AG04450 (cell line): ENCODE measurements around the gene EFCAB7. TPM values are rescaled to one million over a fixed set of nuclear protein-coding genes. Genes with fewer than 3 reads are reported as not detected.

Source experiments
- CTCF ChIA-PET: fragments of 300-600, 350-600 bp; formaldehyde crosslinking; extraction: SDS; loops from one replicate; lab custom pipeline; 2022; ENCODE audit warnings: antibody characterized with exemption, inconsistent platforms; lab: Charles Lee
- POLR2A ChIA-PET: fragments of 350-600 bp; formaldehyde crosslinking; extraction: SDS; loops from one replicate; lab custom pipeline; 2021; ENCODE audit warnings: antibody characterized with exemption, inconsistent platforms; lab: Yijun Ruan, JAX
- DNase-seq: peaks from one replicate; pipeline ENCODE4 v3.0.0-alpha.2; 2011; ENCODE audit warnings: low read depth, low spot score
- H3K27ac ChIP-seq: one replicate; pipeline ENCODE4 v1.5.1; 2012; ENCODE audit warnings: low read depth, low read length, control low read depth
- H3K27me3 ChIP-seq: one replicate; pipeline ENCODE4 v1.6.0; 2012; ENCODE audit warnings: low read length; ENCODE audit not compliant: control insufficient read depth, insufficient read depth
- H3K4me3 ChIP-seq: 2 replicates; pipeline ENCODE4 v1.5.1; 2011; ENCODE audit warnings: mild to moderate bottlenecking, low read depth, low read length, control low read depth
- H3K9me3 ChIP-seq: 2 replicates; pipeline ENCODE4 v1.5.1; 2012; ENCODE audit warnings: low read length; ENCODE audit not compliant: control insufficient read depth, insufficient read depth
- polyA plus RNA-seq: library from polyadenylated mRNA; depleted of rRNA; stranded (reverse); fragments of >200 nt; gene quantifications from 2 replicates; pipeline ENCODE4 v1.2.3, GENCODE V29; 2011
- TF ChIP-seq, protein P1 (sequence below): IDR thresholded peaks from 2 replicates; pipeline ENCODE4 v1.5.1; 2011; ENCODE audit warnings: low read depth, low read length, control low read depth, inconsistent platforms

Gene EFCAB7
- polyA plus RNA-seq, 1 experiment: 6.0 TPM

DNA sequence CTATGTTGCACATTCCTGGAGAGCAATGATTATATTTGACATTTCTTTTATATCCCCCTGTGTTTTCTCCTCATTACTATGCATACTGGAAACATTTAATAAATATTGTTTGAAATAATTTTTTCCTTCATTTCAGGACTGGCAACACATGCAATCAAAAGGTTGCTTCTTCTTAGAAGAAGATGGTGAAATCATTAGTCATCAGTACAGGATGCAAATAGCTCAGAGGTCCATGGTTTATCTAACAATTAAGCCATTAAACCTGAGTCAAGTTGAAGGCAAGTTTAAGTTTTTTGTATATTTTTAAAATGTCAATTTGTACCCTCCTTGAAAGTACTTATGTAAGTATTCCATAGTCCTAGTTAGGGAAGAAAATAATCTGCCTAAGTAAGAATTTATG is 22.5 kb downstream of the EFCAB7 start:
- no peak overlapping the region for H3K4me3 ChIP-seq
- DNase-seq: no peak
- no peak overlapping the region for H3K27ac ChIP-seq
- TF ChIP-seq, protein P1, sequence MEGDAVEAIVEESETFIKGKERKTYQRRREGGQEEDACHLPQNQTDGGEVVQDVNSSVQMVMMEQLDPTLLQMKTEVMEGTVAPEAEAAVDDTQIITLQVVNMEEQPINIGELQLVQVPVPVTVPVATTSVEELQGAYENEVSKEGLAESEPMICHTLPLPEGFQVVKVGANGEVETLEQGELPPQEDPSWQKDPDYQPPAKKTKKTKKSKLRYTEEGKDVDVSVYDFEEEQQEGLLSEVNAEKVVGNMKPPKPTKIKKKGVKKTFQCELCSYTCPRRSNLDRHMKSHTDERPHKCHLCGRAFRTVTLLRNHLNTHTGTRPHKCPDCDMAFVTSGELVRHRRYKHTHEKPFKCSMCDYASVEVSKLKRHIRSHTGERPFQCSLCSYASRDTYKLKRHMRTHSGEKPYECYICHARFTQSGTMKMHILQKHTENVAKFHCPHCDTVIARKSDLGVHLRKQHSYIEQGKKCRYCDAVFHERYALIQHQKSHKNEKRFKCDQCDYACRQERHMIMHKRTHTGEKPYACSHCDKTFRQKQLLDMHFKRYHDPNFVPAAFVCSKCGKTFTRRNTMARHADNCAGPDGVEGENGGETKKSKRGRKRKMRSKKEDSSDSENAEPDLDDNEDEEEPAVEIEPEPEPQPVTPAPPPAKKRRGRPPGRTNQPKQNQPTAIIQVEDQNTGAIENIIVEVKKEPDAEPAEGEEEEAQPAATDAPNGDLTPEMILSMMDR: no peak
- H3K27me3 ChIP-seq: no peaks in the 10 kb centered on the region
- H3K9me3 ChIP-seq: no peaks in the 10 kb centered on the region
- ChIA-PET POLR2A (no interaction called here), CTCF (interaction anchor here (1.4 to 1.7 kb wide), 3 partner anchors 11 to 701 kb away, joined by 3 to 5 read pairs (median 3); no protein-coding TSS in a partner anchor)

GRCh38 chr1:63547621-63548294 is 24.4 kb downstream of the EFCAB7 start:
- TF ChIP-seq, protein P1: no peak
- H3K4me3 ChIP-seq: no peak overlapping the region
- no peaks in the 10 kb centered on the region for H3K27me3 ChIP-seq
- no peaks in the 10 kb centered on the region for H3K9me3 ChIP-seq
- ChIA-PET CTCF (interaction anchor here (0.7 to 1.7 kb wide), 2 partner anchors 9 to 10 kb away, joined by 3 read pairs; no protein-coding TSS in a partner anchor), POLR2A (no interaction called here)
- no peak overlapping the region for H3K27ac ChIP-seq
- no peak for DNase-seq

GRCh38 chr1:63548303-63548702 is 25.0 kb downstream of the EFCAB7 start:
- no peak for DNase-seq
- H3K9me3 ChIP-seq: no peaks in the 10 kb centered on the region
- CTCF ChIA-PET: interaction anchor here (0.7 to 1.7 kb wide), 2 partner anchors 8 to 9 kb away, joined by 3 read pairs; no protein-coding TSS in a partner anchor
- TF ChIP-seq, protein P1: no peak
- no peaks in the 10 kb centered on the region for H3K27me3 ChIP-seq
- POLR2A ChIA-PET: no interaction called here
- no peak overlapping the region for H3K27ac ChIP-seq
- H3K4me3 ChIP-seq: no peak overlapping the region

DNA sequence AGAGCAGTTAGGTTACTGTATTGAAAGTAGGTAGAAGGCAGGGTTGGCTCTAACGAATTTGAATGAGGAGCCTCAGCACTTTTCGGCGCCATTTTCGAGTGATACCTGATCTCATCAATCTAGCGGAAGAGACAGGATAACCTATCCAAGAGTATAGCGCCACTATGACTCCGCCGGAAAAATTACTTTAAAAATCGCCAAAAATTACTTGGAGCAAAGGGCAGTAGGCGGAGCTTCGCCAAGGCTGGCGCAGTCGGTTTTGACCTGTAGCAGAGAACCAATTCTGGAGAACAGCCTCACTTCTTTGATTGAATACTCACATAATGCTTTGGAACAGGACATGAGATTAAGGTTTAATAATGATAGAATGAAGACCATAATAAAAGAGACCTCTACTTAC is 25.6 kb downstream of the EFCAB7 start:
- Histone ChIP-seq H3K27ac (no peak overlapping the region), H3K27me3 (no peaks in the 10 kb centered on the region), H3K9me3 (no peaks in the 10 kb centered on the region), H3K4me3 (no peak overlapping the region)
- ChIA-PET CTCF (interaction anchor here (1.7 kb wide), 1 partner anchor 8 kb away, joined by 3 read pairs; no protein-coding TSS in a partner anchor), POLR2A (no interaction called here)
- DNase-seq: no peak
- TF ChIP-seq, protein P1: no peak

DNA sequence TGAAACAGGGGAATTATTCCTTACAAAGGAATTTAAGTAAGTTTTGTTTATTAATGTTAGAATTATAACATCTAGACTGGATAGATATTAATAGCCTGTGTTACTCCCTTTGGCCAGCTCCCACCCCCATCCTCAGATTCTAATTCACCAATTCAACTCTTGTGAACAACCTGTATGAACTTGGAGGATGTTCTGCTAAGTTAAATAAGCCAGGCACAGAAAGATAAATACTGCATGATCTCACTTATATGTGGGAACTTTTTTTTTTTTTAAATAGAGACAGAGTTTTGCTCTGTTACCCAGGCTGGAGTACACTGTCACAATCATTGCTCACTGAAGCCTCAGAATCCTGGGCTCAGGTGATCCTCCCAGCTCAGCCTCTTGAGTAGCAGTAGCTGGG is 32.2 kb downstream of the EFCAB7 start:
- no peaks in the 10 kb centered on the region for H3K9me3 ChIP-seq
- DNase-seq: no peak
- no peak overlapping the region for H3K4me3 ChIP-seq
- CTCF ChIA-PET: interaction anchor here (0.5 to 5.1 kb wide), 8 partner anchors 8 to 1133 kb away, joined by 3 to 49 read pairs (median 6); no protein-coding TSS in a partner anchor
- POLR2A ChIA-PET: no interaction called here
- no peak overlapping the region for H3K27ac ChIP-seq
- TF ChIP-seq, protein P1: no peak
- no peaks in the 10 kb centered on the region for H3K27me3 ChIP-seq
